NCI-H2196 (cell line): ENCODE data around the gene SND1.

Experiments
- DNase-seq: peaks from one replicate; lab custom pipeline; 2025; ENCODE audit not compliant: unreplicated experiment; lab: John Stamatoyannopoulos, UW

Gene SND1

DNA sequence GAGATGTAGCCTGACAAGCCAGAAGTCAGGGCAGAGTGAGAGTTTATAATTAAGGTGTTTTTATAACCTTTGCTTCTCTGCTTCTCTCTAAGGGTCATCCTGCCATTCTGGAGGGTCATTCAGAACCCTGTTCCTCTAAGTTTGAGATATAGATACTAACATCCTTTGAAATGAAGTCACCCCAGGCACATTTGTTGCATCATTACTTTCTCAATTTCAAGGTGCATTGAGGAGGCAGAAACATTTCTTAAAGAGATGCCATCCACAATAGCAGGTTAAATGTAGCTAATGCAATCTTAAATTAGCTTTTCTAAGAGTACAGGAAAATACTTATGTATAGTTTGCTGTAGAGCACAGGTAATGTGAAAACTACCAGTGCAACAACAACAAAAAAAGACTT lies 272.9 kb downstream of the SND1 start:
- no peak for DNase-seq

DNA sequence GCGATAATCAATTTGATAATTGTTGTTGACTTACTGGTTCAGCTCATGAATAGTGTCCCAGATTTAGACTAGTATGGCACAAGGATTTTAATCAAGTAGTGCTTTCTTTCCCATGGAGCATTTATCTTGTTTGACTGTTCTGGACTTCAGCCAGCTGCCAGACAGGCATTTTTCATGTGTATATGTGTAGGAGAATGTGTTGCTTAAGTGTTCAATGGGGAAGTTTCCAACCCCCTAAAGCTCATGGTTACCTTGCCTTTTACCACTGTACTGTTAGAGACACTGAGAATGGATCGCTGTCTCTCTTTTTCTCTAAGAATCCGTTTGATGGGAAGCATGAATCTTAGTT lies 275.3 kb downstream of the SND1 start:
- no peak for DNase-seq

DNA sequence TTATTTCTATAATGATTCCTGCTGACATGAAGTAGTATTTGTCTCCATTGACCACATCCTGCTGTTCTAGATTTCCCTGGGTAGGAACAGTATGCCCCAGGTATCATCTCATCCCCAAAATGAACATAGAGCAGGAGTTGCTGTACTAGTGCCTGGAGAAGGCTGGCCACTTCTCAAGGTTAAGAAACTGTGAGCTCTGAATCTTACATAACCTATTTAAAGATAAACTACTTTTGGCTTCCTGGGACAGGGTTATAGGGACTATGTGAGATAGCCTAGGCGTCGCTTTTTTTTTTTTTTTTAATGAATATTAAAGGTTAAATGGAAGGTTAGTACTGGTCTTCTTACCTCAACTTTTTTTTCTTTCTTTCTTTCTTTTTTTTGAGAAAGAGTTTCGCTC lies 276.2 kb downstream of the SND1 start:
- no peak for DNase-seq

DNA sequence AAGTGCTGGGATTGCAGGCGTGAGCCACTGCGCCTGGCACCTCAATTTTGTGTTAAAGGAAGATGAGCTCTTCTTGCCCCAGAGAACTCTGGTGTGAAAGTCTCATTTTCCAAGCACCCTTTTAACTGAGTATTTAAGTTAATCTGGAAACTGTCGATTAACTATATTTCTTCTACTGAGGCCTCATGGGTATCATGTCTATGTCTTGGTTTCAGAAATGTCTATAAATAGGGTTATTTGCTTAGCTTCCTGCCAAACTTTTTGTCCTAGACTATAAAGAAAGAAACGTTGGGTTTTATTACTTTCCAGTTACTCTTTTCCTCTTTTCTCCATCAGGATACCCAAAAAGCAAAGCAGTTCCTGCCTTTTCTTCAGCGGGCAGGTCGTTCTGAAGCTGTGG lies 276.9 kb downstream of the SND1 start:
- DNase-seq = no peak

DNA sequence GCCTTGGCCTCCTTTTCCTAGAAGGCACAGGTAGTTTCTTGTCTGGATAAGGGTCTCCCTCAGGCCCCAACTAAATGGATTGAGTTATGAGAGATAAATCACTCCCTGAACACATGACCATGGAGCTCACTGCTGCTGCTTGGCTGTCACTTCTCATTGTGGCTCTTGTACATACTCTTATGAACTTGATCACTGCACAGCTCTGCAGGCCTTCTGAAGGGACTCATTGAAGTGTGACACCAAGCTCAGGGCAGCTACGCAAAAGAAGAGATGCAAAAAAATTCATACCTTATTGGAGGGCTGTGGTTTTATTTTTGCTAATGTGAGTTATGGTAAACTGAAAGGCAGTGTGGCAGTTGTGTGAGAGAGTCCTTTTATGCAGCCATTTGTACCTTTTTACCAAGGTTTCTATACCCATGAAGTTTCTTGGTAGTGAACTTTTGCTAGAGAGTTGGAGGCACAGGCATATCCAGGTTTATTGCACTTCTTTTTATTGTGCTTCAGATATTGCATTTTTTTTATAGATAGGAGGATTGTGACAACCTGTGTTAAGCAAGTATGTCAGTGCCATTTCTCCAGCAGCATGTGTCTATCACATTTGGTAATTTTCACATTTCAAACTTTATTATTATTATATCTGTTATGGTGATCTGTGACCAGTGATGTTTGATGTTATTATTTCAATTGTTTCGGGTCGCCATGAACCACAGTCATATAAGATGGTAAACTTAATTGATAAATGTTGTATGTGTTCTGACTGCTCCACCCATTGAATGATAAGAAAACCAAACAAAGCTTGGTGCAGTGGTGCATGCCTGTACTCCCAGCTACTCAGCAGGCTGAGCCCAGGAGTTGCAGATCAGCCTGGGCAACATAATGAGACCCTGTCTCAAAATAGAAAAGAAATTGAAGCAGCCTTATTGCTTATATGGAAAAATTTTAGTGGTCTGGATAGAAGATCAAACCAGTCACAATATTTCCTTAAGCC lies 278.6 kb downstream of the SND1 start:
- no peak for DNase-seq

DNA sequence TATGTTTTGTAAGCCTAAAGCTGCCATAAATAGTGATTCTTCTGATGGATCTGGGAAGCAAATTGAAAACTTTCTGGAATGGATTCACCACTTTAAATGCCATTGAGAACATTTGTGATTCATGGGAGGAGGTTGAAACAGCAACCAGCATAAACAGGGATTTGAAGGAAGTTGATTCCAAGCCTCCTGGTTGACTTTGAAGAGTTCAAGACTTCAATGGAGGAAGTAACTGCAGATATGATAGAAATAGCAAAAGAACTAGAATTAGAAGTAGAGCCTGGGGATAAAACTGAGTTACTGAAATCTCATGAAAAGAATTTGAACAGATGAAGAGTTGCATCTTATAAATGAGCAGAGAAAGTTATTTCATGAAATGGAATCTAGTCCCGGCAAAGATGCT lies 280.1 kb downstream of the SND1 start:
- DNase-seq = no peak

DNA sequence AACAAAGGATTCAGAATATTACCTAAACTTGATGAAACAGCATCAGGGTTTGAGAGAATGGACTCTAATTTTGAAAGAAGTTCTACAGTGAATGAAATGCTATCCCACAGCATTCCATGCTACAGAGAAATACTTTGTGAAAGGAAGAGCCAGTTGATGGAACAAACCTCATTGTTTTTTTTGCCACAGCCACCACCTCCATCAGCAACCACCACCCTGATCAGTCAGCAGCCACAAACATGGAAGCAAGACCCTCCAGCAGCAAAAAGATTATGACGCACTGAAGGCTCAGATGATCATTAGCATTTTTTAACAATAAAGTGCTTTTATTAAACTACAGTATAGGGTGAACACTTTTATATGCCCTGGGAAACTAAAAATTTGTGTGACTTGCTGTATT lies 280.5 kb downstream of the SND1 start:
- no peak for DNase-seq

DNA sequence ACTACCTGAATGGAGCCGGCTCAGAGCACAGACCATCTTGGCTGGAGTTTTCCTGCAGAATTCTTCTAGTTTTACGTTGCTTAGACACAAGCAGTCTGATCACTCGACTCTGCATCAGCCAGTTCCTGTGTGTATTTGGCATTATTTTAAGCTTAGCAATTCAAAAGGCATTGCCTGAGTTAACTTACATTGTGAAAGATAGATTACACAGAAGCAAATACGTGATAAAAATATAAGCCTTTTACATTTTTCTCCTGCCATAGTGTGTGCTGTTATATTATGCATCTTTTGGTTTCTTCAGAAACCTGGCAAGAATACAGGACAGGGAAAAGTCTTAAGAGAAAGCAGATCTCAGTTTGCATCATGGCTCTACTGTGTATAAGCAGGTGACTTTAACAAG lies 281.2 kb downstream of the SND1 start:
- no peak for DNase-seq

DNA sequence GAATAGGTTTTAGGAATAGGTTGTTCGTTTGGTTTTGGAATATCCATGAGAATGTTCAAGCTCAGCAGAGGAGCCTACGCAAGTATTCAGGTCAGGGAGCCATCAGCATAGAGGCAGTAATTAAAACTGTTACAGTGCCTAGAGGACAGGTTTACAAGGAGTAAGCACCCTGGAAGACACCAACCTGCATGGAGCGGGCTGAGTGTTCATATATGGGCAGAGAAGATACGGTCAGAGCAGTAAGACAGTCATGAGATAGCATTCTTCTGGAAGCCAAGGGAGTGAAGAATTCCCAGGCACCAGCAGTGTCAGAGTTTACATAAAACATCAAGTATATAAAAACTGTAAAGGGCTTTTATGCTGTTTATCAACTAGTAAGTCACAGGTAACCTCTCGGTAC lies 282.7 kb downstream of the SND1 start:
- DNase-seq = no peak

DNA sequence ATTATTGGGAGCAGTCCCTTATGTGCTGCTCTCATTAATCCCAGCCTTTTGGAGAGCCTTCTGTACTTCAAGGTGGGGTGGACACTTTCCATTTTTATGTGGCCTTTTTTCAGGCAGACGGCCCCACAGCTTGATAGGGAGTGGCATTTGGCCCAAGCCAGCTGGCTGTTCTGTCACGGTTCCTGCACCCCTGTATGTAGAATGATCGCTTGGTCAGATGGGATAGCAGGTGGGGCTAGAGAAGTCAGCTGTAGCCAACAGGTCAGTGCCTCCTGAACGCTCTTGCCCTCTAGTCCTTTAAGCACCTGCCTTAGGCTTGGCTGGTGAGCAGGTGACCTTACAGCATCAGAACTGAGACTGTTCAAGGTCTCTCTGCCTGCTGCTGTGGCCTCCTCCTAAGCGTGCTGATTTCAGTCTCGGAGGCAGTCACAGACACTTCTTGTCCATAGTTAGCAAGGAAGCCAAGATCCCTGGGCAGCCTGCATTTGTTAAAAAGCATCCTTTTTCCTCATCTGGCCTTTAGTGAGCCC lies 283.9 kb downstream of the SND1 start:
- no peak for DNase-seq

DNA sequence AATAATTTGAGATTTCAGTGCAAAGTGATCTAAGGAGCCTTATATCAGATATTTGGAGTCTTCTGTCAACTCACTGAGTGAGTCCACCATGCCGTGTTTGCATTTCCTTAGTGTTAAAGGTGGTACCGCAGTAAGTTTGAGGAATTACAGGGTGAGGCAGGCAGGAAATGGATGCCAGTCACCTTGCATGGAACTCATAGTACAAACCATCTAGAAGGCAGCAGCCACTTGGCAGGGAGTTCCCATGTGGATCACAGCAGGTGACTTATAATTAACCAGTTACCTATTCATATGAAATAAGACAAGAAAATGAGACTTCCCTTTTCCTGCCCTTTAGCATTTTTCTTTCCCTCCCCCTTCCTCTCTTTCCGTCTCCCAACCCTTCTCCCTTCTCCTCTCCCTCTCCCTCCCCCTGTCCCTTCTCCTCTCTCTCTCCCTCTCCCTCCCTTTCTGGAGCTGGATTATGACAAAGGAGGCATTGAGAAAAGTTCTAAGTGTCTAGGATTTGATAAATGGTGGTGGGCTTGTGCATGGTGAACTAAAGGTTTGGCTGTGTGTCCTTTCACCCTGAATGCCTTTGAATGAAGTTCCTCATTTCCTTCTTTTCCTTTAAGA lies 285.2 kb downstream of the SND1 start:
- DNase-seq = no peak

DNA sequence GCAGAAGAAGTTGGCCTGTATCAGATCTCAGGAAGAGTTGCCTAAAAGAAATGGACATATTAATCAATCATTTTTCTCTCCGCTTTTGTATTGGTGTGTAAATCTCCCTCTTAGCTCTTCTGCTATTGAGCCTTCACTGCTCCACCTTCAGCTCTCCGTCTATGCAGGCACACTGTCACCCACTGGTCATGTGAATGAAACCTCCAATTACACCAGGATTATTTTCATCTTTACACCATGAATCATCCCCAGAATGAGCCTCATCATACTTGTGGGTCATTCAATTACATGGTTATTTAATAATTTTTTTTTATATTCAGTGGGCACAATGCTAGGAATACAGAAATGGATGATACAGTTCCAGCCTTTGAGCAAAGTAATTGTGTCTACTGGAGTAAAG lies 286.6 kb downstream of the SND1 start:
- no peak for DNase-seq

DNA sequence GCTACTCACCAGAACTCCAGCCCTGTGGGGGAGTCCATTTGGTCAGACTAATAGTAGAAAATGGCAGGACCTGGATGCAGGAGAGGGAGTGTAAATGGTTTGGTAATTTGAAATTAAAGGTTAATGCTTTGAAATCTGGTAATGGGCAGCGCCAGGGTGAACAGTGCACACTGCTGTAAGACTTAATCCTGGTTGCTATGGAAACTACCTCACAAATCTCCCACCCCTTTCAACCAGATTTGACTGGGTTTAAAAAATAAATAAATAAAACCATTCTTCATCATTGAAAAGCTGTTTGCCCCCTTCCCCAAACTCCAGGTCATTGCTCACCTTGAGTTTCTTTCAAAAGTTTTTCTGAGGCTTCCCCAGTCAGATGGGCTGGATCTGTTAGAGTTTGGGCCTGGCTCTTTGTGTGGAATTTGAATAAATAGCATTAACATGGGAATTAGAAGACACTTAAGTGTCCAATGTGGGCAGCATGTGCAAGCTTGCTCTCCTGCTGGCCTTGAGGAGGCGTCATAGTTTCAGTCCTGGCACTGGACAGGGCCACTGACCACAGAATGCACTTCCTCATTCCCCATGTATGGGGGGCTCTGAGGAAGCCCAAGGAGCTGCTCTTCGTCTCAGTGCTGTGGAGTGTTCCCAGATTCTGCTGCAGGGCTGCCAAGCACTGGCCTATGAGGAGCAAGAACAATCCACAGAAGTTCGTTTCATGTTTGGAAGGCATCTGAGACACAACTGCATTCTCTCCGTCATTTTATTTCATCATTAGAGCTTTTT lies 288.6 kb downstream of the SND1 start:
- DNase-seq = no peak

DNA sequence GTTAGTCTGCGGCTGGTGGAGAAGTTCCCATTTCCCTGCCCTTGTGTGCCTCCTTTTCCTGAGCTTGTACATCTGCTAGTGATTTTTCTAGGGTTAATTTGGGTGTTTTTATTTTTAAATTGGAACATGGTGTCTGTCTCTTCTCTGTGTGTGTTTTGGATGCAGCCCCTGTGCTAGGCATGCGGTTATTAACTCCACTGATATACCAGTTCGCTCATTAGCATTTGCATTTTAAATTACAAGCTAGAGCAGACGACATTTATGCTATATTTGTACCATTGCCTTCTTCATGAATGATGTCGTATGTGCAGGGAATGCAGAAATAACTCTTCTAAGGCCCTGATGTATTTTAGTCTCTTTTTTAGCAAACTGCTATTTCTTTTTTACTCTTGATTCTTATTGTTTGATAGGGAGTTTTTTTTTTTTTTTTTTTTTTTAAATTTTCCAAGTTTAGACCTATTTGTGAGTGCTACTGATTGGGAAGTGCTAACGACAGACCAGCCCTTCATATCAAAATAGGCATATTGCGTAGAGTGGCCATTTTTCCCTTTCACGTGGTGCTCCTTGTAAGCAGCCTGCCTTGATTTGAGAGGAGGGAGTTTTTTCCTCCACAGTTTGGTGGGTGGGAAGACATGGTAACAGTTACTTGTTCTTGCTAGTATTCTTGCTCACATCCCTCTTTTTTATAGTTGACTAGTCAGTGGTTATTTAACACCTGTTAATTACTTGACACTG lies 289.6 kb downstream of the SND1 start:
- DNase-seq = no peak

DNA sequence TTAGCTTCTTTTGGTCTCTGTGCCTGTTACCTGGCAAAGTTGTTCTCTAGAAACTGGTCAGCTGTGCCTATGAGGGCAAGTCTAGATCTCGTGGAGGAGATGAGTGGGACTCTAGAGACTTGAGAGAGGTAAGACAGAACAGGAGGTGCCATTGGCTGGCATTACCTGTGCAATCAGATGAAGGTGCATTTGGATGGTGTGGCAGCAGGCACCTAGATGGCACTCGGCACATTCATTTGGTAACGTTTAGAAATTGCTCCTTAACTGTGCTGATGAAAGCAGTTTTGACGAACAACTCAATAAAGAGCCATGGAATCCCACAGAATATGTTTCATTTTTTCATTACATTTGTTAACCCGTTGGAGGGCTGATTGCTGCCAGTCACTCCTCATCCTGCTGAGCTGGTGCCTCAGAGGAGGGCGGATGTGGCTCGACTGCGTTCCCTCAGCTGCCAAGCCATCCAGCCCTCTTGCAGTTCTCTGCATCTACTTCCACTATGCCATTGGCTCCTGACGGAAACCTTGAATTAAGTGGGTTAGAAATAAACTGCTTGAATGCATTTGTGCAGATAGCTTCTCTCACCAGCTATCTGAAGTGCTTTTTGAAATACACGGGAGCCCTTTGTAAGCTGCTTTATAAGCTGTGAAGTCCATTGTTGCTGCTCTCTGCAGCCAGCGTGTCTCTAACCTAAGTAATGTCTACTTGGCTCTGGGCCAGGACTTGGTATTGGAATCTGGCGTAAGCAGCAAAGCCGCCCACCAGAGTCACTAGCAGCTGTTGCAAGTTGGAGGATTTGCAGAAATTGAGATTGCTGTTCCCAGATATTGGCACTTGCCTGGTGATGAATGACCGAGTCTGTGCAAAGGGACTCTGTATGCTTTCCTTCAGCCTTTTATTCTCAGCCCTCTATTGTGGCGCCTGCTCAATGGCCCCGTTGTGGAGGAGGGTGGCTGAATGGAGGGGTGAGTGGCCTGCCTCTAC lies 291.8 kb downstream of the SND1 start:
- peak; percentile 26 for DNase-seq

DNA sequence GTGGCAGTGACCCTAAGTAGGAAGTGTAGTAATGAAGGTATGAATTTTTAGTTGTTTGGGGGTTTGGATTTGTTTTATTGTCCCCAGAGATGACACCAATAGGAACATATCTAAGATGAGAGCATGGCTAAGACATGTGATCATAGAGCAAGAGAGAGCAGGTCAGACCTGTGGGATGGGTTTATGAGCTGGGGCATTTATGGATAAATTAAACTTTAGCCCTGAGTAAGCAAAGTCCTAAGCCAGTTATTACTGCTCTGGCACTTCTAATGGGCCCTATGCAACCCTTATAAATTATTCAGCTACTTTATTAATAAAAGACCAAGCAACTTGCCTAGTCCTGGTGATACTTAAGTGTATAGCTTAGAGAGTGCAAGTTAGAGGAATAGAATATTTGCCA lies 294.1 kb downstream of the SND1 start:
- no peak for DNase-seq

DNA sequence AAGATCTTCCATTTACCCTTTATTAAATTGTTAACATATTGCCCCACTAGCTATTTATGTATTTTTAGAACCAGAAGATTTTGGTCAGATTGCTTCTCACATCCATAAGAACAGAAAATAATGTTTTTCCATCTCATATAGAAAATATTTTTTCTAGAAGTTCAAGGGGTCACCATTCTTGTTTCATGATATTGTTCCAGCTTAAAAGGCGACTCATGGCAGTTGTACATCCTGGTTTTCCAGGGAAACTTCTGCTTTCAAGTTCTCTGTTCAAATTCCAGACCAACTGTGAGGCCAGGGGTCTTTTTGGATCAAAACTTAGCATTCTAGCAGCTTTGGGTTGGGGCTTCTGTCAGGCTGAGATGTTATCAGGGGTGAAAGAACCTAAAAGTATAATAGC lies 294.9 kb downstream of the SND1 start:
- no peak for DNase-seq

DNA sequence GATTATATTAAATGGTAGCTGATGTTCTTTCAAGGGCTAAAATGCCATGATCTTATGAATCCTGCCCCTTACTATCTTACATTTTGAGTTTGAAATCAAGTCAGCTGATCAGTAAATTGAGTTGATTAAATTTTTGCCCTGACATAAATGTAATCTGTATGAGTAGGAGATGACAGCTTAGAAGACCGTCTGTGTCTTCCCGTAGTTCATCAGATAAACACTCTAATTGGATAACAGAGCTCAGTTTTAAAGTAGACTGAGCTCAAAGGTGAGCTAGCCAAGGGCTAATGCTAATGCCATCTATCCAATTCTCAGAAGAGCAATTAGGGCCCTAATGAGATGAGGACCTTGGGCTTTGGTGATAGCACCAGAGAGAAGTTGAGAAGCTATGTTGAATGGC lies 296.3 kb downstream of the SND1 start:
- no peak for DNase-seq

DNA sequence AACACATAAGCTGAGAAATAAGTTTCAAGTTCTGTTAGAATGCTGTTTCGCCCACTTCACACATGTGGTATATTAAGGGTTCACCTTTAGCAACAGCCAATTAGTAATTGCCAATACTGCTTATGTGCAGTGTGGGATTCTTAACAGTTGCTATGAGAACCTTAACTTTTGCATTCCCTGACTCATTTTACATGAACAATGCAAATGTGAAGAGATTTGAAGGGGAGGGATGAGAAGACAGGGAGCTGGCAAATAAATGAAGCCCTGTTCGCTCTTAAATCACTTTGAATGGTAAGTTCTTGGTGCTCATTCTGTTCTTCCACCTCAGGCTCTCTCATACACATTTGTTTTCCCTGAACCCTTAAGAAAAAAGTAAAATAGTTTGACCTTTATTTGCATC lies 296.9 kb downstream of the SND1 start:
- no peak for DNase-seq

DNA sequence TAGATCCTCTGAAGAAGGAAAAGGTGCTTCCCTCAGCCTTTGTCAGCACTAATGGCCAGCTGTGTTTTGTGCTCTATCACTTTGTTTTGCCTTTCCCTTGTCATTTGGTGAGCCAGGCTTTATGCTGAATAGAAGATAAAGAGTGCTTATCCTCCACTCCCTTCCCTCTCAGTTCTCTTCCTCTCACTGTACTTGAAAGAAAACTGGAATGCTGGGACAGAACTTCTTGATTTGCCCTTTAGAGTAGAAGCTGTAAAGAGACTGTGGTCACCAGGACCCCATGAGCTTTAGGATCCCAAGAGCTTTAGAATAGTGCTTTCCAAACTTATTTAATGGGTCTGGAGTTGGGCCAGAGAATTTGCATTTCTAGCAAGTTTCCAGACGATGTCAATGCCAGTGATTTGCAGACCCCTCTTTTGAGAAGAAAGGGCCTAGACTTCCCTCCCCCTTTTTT lies 297.8 kb downstream of the SND1 start:
- no peak for DNase-seq
